ENCODE data around the gene SLC39A12.

Gene SLC39A12

GRCh38 chr10:18066947-18067346 lies 115.2 kb downstream of the SLC39A12 start:
- DNase-seq: no peak

- DNase-seq: no peak
These were observed 116.7 kb downstream of the SLC39A12 start for GRCh38 chr10:18068401-18068800.

- no peak for DNase-seq
These were observed 119.9 kb downstream of the SLC39A12 start for GRCh38 chr10:18071591-18071990.

GRCh38 chr10:18073314-18073713 lies 121.6 kb downstream of the SLC39A12 start:
- no peak for DNase-seq

GRCh38 chr10:18075881-18076280 lies 124.2 kb downstream of the SLC39A12 start:
- DNase-seq: no peak

GRCh38 chr10:18079665-18080295 lies 128.1 kb downstream of the SLC39A12 start:
- DNase-seq: no peak

GRCh38 chr10:18082381-18082780 lies 130.7 kb downstream of the SLC39A12 start:
- DNase-seq: no peak

GRCh38 chr10:18085855-18086254 lies 134.1 kb downstream of the SLC39A12 start:
- DNase-seq: no peak

GRCh38 chr10:18086746-18087145 lies 135.0 kb downstream of the SLC39A12 start:
- DNase-seq: no peak

- DNase-seq: no peak
These were observed 135.6 kb downstream of the SLC39A12 start for GRCh38 chr10:18087355-18087754.

Measured in NCI-H1417 treated with DMSO at 0.1 percent for 48 hours (cell line).